HG02759 (cell line): ENCODE measurements around the gene LEF1.

Source experiments
- ATAC-seq: cut with Tn5 transposase; IDR thresholded peaks from one replicate; pipeline ENCODE4 v1.9.1; 2021; ENCODE audit warnings: mild to moderate bottlenecking, moderate library complexity; ENCODE audit not compliant: unreplicated experiment

Gene LEF1

DNA sequence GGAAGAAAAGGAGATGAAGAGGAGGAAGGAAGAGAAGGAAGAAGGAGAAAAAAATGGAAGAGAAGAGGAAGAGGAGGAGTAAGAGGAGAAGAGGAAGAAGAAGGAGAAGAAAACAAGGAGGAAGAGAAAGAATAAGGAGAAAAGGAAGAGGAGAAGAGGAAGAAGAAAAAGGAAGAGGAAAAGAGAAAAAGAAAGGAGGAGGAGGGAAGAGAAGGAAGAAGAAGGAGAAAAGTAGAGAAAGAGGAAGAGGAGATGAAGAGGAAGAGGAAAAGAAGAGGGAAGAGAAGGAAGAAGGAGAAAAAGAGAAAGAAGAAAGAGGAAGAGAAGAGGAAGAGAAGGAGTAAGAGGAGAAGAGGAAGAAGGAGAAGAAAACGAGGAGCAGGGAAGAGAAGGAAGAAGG is 11.8 kb upstream of the LEF1 start:
- ATAC-seq: no peak

DNA sequence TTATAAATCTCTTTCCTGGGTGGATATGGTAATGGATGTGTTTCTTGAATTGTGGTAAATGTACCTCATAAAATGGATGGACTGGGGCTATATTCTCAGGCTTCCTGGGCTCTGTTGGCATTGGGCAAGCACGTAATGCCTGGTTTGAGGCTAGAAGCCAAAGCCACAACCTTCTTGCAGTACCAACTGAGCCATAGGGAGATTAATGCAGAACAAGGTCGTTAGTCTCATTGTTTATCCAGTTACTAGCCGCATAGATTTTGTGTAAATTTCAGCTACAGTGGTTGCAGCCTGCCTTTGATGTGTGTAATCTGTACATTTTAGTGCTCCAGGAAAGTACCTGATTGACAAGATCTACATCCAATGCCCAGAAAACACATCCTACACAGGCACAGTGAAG is 7.2 kb upstream of the LEF1 start:
- ATAC-seq: no peak

DNA sequence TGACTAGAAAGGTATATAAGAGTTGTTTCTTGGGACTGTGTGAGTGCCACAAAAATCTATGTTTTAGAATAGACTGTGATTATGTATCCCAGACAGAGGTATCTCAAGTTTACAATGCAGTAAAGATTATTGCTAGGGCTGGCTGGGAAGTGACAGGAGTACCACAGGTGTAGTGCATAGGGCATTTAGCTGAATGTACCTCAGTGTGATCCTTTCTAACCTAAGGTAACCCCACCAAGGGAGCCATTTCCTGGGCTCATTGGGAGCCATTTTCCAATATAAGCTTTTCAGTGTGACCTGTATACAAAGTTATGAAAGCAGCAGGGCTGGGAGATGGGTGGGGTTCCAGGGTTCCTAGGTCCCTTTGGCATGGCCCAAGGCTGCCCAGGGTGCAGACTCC is 6.1 kb upstream of the LEF1 start:
- no peak for ATAC-seq

DNA sequence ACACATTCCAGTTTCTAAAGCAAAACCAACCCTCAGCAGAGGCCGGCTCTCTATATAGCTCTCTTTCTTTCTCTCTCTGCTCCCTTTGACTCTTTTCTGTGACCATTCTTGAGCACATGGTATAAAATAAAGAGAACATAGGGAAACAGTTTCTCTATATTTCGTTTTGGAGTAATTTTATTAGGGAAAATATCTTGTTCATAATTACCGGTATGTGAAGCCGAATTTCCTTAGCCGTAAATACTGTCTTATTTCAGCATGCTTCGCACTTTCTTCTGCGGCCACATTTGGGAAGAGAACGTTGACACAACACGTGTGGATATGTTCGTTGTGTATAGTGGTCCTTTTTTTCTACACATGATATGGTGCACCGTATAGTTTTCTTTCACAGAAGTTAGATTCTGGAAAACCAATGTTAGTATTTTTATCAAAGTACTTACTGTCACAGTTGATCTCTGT is 4.9 kb upstream of the LEF1 start:
- no peak for ATAC-seq

DNA sequence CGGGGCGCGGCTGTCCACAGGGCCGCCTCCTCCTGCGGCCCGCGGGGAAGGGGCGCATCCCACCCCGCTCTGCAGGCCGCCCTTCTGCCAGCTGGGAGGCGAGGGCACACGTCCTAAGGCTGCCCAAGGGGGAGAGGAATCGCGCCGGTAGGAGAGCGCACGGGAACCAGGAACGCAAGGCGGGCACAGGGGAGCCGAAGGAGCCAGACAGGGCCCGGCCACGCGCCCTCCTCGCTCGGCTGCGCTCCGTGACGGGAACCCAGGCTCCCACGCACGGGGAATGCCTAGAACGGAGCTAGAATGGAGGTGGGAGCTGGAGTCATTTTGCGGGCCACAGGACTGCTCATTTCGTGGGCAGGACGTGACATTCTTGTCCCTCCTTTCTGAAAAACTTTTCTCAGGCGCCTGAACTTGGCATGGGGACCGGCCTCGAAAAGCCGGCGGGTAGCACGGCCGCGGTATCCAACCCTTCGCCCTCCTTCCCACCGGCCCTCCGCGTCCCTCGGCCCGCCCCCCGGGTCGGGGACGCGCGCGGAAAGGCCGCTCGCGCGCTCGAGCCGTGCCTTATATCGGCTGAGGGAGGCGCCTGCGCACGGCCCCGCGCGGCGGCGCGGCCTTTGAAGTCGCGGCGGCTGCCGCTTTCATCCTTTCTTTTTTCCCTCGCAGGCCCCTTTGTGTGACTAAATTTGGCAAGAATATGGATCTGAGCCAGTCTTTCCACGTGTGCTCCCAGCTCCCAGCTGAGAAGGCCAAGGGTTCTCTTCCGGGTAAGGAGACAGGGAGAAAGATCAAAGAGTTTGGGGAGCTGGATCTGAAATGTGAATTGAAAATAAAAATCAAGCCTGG is 4.2 kb upstream of the LEF1 start:
- ATAC-seq: peak; percentile 59

DNA sequence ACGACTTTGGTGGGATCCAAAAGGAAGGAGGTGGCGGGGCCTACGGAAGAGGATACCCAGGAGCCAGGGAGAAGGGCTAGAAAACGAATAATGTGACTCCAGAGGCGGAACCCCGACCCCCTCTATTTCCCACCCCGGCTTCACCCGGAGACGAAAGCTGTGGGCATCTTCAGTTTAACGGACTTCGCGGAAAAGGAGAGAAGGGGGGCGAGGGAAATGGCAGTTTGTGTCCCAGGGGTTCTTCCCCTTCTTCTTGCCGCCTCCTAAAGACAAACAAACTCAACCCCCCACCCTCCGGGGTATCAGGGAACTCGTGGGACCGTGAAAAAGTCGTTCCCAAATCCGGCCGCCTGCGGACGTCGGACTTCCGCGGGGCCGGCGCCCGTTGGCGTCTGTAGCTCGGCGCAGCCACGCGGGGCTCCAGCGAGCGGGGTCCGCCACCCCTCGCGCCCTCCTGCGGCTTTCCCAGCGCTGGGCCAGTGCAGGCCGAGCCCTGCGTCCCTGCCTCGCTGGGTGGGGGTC is 3.6 kb upstream of the LEF1 start:
- ATAC-seq: peak; percentile 18

DNA sequence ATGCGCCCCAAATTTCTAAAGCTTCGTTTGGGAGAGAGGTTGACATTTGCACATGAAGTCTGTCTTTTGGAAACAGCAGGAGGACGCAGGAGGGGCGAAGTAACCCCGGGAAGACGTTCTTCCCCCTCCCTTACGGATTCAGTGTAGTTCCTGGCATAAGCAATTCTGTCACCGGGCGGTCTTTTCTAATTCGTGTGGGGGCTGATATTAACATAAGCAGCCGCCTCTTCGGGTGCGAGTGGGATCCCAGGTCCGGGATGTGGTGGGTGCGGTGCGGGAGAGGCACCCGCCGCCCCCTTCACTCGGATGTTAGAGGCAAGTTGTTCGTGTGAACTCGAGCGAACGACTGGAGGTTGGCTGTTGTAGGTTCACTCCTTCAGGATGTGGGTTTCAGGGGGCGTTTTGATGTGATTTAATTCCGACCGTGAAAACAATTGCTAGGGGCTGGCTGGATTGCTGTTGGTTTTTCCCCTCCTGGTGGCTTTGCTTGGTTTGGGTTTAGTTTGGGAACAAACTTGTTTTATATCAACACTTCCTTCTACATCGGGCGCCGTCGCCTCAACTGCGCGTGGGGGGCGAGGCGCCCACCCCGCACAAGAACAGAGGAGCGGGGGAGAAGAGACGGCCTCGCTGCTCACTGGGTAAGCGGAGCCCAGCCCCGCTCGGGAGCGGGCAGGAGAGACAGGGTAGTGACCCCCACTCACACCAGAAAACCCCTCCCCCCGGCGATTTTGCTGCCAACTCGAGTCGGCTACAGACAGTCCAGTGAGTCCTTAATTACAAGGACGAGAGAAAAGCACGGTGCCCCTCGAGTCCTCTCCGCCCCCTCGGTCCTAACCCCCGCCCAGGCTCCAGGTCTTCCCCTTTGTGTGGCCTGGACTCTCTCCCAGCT is 2.9 kb upstream of the LEF1 start:
- ATAC-seq: no peak

DNA sequence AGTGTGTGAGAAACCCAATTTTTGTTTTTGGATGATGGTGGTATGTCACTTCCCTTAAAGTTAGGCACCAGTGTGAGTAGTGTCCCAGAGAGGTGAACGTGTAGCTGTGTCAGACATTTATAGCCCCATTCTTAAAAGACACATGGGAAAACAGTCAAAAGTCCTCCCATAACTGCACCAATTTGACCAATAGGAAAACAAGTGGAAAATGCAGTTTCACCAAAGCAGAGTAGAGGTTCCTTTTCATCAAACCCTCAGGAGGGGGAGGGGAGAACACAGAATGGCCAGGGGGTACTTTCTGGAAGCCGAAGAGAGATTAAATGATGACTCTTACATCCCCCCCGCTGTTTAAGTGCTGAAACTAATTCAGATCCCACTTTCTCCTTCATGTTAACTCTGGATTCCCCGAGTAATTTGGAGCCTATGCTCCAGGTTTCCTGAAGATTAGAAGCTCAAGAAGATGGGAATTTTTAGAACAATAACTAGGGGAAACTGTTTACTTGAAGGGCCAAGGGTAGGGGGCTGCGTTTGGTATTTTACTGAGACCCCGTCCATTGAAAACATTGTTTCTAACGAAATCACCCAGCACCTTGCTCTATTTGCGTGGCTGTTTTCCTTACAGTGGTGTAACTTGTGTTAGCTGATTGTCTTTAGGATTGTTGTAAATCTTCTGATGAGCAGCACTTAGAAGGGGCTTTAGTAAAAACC is 2.1 kb upstream of the LEF1 start:
- ATAC-seq: no peak

DNA sequence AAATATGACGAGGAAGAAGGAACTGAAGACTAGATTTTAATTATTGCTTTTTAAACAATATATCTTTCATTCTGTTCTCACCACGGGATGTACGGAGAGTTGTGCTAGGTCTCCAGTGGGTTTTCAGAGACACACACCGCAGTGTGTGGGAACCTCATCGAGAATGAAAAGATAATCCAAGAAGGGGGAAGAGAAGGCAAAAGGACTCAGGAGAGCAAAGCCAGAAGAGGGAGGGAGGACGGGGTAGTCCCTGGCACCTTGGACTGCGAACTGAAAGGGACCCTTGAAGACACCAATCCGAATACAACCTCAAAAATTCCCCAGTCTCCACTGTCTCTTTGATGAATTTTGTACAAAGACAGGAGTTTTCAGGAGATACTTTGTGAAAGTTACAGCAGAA is 932 bp upstream of the LEF1 start:
- ATAC-seq: no peak

DNA sequence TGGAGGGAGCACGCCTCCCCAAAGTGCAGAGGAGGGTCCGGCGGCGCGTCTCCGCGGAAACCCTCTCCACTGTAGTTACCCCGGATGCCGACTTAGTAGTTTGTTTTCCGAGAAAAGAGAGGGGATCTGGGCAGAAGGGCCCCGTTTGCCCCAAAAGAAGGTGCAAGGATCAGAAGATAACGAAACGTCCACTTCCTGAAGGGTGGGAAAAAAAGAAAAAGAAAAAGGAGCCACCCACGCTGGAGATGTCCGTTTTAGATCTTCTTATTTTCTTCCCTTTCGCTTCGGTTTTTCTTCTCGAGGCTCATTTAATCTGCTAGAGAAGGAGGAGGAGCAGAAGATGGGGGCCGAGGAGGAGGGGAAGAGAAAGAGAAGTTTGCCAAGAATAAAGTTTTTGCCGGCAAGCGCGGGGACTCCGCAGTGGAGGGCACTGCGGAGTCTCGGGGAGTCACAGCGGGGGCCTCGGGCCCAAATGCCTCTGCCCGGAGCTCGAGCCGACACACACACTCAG is 517 bp downstream of the LEF1 start:
- ATAC-seq: no peak

DNA sequence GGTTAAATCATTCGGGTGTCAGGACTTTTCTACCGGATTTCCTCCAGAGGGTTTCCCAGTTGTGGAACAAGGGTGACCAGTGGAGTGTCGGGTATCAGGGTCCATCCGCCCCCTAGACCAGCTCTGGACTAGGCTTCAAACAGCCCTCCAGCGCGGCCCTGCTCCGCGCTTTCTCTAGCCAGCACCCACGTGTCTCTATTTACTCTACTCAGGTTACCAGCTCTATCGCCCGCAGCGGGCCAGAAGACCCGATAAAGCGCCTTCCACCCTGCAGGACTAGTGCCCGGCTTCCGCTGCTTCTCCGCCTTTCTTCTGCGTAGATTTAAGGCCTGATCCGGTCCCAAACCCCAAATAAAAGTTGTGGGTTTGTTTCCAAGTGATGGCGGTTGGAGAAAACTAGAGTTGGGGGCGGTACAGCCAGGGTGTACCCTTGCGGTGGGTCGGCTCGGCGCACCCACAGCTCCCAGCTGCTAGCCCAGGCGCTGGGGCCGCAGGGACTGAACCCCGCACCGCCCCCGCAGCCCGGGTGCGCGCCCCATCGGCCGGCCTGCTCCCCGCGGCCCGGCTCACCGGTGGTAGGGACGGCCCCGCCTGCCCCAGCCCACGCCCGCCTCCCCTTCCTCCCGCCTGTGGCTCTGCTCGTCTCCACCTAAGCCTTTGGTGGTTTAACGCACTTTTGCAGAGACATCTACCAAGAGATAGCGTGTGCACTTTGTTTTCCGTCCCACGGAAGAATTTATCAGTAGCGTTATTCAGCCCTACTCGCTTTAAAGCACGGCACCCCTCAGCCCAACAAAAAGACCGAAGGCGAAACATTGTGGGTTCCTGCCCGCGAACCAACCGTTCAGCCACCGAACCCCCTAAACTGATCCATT is 2.1 kb downstream of the LEF1 start:
- ATAC-seq: peak; percentile 31

DNA sequence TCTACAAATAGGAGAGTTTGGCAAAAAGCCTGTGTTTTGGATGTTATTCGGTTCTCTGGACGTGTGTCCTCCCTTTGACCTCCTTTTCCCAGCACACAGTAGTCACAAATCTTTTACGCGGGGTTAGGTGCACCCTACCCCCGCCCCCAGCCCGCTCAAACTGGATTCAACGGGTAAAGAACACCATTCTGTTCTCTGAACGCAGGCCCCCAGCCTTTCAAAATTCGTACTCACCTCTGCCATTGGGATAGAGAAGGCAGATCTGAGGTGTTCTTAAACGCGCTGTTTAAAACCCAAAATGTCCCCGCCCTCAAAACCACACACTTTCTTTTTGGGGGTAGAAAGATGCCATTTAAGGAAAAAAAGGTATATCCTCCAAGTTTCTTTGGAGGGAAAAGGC is 2.7 kb downstream of the LEF1 start:
- no peak for ATAC-seq

DNA sequence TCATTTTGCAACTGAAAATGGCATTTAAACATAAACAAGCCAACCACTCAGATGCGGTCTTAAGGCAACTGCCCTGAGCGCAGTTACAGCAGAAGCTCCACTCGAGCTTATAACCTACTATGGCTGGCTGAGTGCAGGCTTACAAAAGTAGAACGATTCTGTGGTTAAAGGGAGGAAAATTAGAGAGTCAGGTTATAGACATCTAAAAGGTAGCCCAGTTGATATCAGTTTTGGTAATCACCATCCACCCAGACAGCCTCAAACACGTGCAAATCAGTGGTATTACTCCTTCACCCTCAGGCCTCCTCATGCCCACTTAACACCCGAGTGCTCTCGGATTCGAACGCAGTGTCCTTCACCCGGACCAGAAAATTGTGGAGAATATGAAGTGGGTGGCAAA is 3.1 kb downstream of the LEF1 start:
- no peak for ATAC-seq

DNA sequence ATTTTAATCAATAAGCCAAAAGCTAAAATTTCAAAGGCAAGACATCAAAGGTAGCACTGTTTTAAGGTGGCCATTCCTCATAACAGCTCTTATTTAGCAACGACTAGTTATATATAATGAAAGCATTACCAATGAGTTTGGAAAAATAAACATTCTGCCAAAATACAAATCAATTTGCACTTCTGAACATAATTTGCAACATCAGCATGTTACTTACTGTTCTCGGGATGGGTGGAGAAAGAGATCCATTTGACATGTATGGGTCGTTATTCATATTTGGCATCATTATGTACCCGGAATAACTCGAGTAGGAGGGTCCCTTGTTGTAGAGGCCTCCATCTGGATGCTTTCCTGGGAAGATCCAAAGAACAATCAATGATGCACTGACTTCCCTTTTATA is 5.4 kb downstream of the LEF1 start:
- ATAC-seq: no peak

DNA sequence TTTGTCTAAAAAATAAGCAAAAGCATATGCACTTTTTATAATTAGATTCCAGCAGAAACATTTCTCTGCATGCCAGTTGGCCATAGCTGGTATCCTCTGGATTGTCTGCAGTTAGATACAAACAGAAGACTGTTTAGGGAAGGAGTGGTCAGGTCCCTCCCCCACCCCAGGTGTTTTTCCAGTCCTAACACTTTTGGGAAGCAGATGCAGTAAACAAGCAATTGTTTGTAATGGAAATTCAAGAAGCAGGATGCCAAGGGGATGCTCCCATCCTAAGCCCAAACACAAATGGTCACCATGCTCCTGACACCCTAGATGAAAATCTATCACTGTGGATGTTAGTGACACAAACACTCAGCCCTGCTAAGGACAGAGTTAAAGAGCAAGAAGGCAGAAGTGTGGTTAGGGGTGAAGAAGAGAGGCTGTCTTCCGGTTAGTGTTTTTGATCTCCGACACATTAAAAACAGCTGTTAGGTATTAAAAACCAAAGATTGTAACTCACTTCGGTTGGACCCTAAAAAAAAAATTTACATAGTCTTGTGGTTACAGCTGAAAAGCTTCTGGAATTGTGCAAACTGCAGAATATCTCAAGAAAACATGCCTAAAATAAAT is 7.9 kb downstream of the LEF1 start:
- ATAC-seq: no peak

DNA sequence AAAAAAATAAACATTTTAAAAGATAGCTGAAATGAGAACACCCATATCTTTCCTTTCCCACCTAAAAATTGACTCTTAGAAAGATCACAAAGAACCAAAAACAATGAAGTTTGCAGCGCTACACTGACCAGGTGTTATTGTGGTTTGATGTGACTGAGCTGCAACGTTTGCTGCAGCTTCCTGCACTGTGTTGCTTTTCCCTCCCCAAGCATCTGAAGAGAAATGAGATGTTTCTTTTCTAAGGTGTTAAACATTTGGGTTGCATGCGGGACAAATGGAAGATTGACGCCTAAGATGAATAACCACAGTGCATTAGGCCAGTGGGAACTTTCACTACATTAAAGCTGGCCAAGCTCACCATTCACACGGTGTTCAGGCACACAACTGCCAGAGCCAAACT is 8.9 kb downstream of the LEF1 start:
- no peak for ATAC-seq

DNA sequence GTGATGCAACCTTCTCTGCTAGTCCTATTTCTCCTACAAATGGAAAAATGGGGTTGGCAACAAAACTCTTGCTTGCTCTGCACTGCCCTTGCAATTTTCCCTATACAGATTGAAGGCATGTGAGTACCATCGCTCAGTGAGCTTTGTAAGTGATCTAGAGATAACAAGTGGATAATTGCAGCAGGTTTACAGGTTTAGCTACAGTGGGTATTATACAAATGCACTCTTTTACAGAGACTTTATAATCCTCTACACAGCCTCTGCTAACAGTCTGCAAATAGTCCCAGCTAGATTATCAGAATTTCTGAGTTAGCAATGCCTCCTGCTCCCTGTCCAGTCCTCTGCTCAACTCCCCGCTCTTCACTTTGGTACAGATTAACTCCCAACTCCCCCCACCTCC is 11.1 kb downstream of the LEF1 start:
- ATAC-seq: no peak

DNA sequence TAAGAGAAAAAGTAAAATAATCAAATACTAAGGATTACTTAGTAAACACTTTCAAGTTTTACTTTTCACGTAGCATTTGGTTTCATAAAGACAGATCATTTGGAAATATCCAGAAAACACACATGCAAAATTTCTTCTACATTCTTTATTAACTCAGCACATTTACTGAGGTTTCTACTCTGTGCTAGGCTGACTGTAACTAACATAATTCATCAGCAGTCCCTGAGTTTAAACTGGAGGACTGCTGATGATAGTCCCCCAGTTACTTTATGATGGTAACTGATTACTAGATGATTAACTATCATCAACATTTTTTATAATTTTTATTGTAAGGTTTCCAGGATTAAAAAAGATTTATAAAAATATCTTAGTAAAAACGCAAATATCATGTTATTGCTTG is 12.3 kb downstream of the LEF1 start:
- ATAC-seq: no peak

DNA sequence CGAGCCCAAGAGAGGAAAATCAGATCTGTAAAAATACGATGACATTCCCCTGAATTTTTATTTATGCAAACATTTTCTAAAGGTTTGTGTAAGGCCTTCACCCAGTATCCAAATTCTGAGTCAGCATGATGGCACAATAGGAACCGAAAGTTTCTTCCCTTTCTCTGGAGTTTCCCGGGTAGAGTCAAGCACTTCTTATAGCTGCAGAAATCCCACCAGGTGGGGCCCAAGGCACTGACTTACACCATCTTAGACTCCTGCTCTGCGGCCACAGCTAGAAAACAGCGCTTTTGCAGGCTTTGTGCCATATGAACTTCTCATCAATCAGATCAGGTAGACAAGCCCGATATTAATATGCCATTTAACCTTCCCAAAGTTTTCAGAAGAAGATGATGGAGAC is 13.4 kb downstream of the LEF1 start:
- no peak for ATAC-seq

DNA sequence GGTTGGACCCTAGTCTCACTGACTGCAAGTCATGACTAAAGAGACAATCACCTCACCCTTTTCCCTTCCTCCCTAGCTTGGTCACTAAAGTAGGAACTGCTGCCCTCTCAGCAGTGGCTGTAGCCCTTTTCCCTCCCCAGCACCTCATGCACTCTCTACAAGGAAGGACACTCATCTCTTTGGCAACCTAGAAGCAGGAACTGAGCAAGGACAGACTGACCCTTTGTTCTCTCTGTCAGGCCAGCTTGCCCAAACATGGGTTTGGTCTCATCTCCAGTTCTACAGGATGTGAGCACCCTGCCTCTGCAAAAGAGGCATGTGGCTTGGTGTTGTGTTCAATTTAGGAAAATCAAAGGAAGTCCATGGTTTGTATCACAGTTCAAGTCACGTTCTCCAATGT is 15.8 kb downstream of the LEF1 start:
- ATAC-seq: no peak
